HEK293T (cell line): ENCODE results near the gene TOR4A.

ENCODE experiments used
- CTCF ChIA-PET: fragments of 350-600 bp; formaldehyde crosslinking; extraction: SDS; loops from one replicate; lab custom pipeline; 2021; ENCODE audit warnings: antibody characterized with exemption, inconsistent platforms; lab: Yijun Ruan, JAX
- POLR2A ChIA-PET: fragments of 350-600 bp; formaldehyde crosslinking; extraction: SDS; loops from one replicate; lab custom pipeline; 2020; ENCODE audit warnings: antibody characterized with exemption, inconsistent platforms; lab: Yijun Ruan, JAX
- DNase-seq: peaks from one replicate; pipeline ENCODE4 v3.0.0; 2012; ENCODE audit warnings: mixed read lengths; ENCODE audit errors: extremely low spot score
- ARNT ChIP-seq: fragments of 450-650 bp; IDR thresholded peaks from 2 replicates; pipeline ENCODE4 v1.6.1; 2017; ENCODE audit warnings: mild to moderate bottlenecking
- BHLHE40 ChIP-seq: fragments of 450-650 bp; IDR thresholded peaks from 2 replicates; pipeline ENCODE4 v1.6.1; 2016; ENCODE audit warnings: mild to moderate bottlenecking, moderate library complexity, borderline replicate concordance
- CTBP1 ChIP-seq: fragments of 450-650 bp; IDR thresholded peaks from 2 replicates; pipeline ENCODE4 v1.6.1; 2016; ENCODE audit warnings: borderline replicate concordance
- ELF4 ChIP-seq: fragments of 450-650 bp; IDR thresholded peaks from 2 replicates; pipeline ENCODE4 v1.6.1; 2017; ENCODE audit warnings: antibody characterized with exemption
- FOXA1 ChIP-seq: fragments of 450-650 bp; IDR thresholded peaks from 2 replicates; pipeline ENCODE4 v1.6.1; 2016; ENCODE audit warnings: mild to moderate bottlenecking
- FOXK2 ChIP-seq: fragments of 450-650 bp; IDR thresholded peaks from 2 replicates; pipeline ENCODE4 v1.6.1; 2016; ENCODE audit warnings: mild to moderate bottlenecking
- FOXM1 ChIP-seq: fragments of 450-650 bp; IDR thresholded peaks from 2 replicates; pipeline ENCODE4 v1.6.1; 2017; ENCODE audit warnings: mild to moderate bottlenecking, borderline replicate concordance
- HDGF ChIP-seq: fragments of 450-650 bp; IDR thresholded peaks from 2 replicates; pipeline ENCODE4 v1.6.1; 2017; ENCODE audit warnings: antibody characterized with exemption, borderline replicate concordance
- L3MBTL2 ChIP-seq: fragments of 450-650 bp; conservative IDR thresholded peaks from 2 replicates; pipeline ENCODE4 v1.6.1; 2016; ENCODE audit warnings: mild to moderate bottlenecking
- LEF1 ChIP-seq: fragments of 450-650 bp; IDR thresholded peaks from 2 replicates; pipeline ENCODE4 v1.6.1; 2017; ENCODE audit warnings: mild to moderate bottlenecking, borderline replicate concordance
- NFRKB ChIP-seq: fragments of 450-650 bp; IDR thresholded peaks from 2 replicates; pipeline ENCODE4 v1.6.1; 2016; ENCODE audit warnings: mild to moderate bottlenecking, moderate library complexity
- PKNOX1 ChIP-seq: fragments of 450-650 bp; IDR thresholded peaks from 2 replicates; pipeline ENCODE4 v1.6.1; 2016
- SP1 ChIP-seq: fragments of 450-650 bp; IDR thresholded peaks from 2 replicates; pipeline ENCODE4 v1.6.1; 2017
- SUZ12 ChIP-seq: fragments of 450-650 bp; IDR thresholded peaks from 2 replicates; pipeline ENCODE4 v1.6.1; 2016; ENCODE audit warnings: mild to moderate bottlenecking
- TARDBP ChIP-seq: fragments of 450-650 bp; IDR thresholded peaks from 2 replicates; pipeline ENCODE4 v1.6.1; 2016
- ZNF384 ChIP-seq: fragments of 450-650 bp; IDR thresholded peaks from 2 replicates; pipeline ENCODE4 v1.6.1; 2016

The TOR4A gene

GRCh38 chr9:137313326-137313936, 35.9 kb downstream of the TOR4A start:
- TF ChIP-seq NFRKB (no peak), FOXK2 (no peak), LEF1 (no peak), PKNOX1 (no peak), SP1 (no peak), FOXM1 (no peak)
- CTCF ChIA-PET, result interaction anchor here (0.6 kb wide), 1 partner anchor 14 kb away, joined by 5 read pairs; no protein-coding TSS in a partner anchor
- POLR2A ChIA-PET, result interaction anchor here (1.9 kb wide), 1 partner anchor 12 kb away, joined by 12 read pairs; the partner anchor contains the start of gene NRARP
- no peak for DNase-seq

- TF ChIP-seq BHLHE40 (no peak), CTBP1 (no peak), ZNF384 (no peak), HDGF (no peak), ARNT (no peak), TARDBP (no peak), LEF1 (no peak), FOXA1 (no peak), L3MBTL2 (no peak), SUZ12 (no peak), SP1 (no peak), NFRKB (no peak), ELF4 (no peak), FOXM1 (no peak), PKNOX1 (no peak), FOXK2 (no peak)
- DNase-seq, result no peak
- ChIA-PET POLR2A (no interaction called here), CTCF (no interaction called here)
Measured at GRCh38 chr9:137313956-137314560, 36.5 kb downstream of the TOR4A start.

- DNase-seq, result no peak
- ChIA-PET POLR2A (no interaction called here), CTCF (no interaction called here)
- TF ChIP-seq SP1 (no peak), SUZ12 (no peak), PKNOX1 (no peak), HDGF (no peak), FOXA1 (no peak), FOXK2 (no peak)
Measured at GRCh38 chr9:137314561-137315560, 37.3 kb downstream of the TOR4A start.

GRCh38 chr9:137315581-137316011, 38.1 kb downstream of the TOR4A start:
- POLR2A ChIA-PET, result no interaction called here
- no peak for TF ChIP-seq FOXK2
- TF ChIP-seq TARDBP, result no peak
- TF ChIP-seq PKNOX1, result no peak
- TF ChIP-seq HDGF, result no peak
- TF ChIP-seq BHLHE40, result no peak
- TF ChIP-seq LEF1, result no peak
- TF ChIP-seq NFRKB, result no peak
- TF ChIP-seq FOXM1, result no peak
- TF ChIP-seq SP1, result no peak
- TF ChIP-seq ARNT, result no peak
- TF ChIP-seq ELF4, result no peak
- no peak for TF ChIP-seq ZNF384
- TF ChIP-seq CTBP1, result no peak
- TF ChIP-seq FOXA1, result no peak
- TF ChIP-seq L3MBTL2, result no peak
- TF ChIP-seq SUZ12, result no peak
- CTCF ChIA-PET, result no interaction called here
- DNase-seq, result no peak
